OCI-LY1 (cell line): ENCODE measurements around the gene DNAJC5G.

Experiments used
- EZH2 ChIP-seq: fragments of 200-600 bp; sonication (generic), shearing (Covaris generic); IDR thresholded peaks from 2 replicates; pipeline ENCODE4 v1.8.0; 2017; ENCODE audit warnings: borderline replicate concordance, mixed run types, mild to moderate bottlenecking, antibody characterized with exemption, low read length, moderate library complexity, mixed read lengths
- TF ChIP-seq, protein P1 (sequence below): fragments of 200-600 bp; sonication (generic), shearing (Covaris generic); IDR thresholded peaks from 2 replicates; pipeline ENCODE4 v1.5.1; 2017; ENCODE audit warnings: mild to moderate bottlenecking, antibody characterized with exemption, low read length, moderate library complexity, mixed read lengths

- TF ChIP-seq, protein P1, sequence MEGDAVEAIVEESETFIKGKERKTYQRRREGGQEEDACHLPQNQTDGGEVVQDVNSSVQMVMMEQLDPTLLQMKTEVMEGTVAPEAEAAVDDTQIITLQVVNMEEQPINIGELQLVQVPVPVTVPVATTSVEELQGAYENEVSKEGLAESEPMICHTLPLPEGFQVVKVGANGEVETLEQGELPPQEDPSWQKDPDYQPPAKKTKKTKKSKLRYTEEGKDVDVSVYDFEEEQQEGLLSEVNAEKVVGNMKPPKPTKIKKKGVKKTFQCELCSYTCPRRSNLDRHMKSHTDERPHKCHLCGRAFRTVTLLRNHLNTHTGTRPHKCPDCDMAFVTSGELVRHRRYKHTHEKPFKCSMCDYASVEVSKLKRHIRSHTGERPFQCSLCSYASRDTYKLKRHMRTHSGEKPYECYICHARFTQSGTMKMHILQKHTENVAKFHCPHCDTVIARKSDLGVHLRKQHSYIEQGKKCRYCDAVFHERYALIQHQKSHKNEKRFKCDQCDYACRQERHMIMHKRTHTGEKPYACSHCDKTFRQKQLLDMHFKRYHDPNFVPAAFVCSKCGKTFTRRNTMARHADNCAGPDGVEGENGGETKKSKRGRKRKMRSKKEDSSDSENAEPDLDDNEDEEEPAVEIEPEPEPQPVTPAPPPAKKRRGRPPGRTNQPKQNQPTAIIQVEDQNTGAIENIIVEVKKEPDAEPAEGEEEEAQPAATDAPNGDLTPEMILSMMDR, result no peak
- TF ChIP-seq EZH2, result no peak
Measured at GRCh38 chr2:27238976-27239375, 36.3 kb upstream of the DNAJC5G start.
